Bladder microvascular endothelial cell (primary cell): Measurements from ENCODE around the gene ACYP2. TPM values are rescaled to one million over a fixed set of nuclear protein-coding genes. Genes with fewer than 3 reads are reported as not detected.

Source experiments
- total RNA-seq: library from RNA; depleted of rRNA; stranded (reverse); fragments of >200 nt; gene quantifications from 2 replicates; pipeline ENCODE4 v1.2.3, GENCODE V29; 2014

Gene ACYP2
- 4.9 and 6.9 TPM in 2 replicates for total RNA-seq

DNA sequence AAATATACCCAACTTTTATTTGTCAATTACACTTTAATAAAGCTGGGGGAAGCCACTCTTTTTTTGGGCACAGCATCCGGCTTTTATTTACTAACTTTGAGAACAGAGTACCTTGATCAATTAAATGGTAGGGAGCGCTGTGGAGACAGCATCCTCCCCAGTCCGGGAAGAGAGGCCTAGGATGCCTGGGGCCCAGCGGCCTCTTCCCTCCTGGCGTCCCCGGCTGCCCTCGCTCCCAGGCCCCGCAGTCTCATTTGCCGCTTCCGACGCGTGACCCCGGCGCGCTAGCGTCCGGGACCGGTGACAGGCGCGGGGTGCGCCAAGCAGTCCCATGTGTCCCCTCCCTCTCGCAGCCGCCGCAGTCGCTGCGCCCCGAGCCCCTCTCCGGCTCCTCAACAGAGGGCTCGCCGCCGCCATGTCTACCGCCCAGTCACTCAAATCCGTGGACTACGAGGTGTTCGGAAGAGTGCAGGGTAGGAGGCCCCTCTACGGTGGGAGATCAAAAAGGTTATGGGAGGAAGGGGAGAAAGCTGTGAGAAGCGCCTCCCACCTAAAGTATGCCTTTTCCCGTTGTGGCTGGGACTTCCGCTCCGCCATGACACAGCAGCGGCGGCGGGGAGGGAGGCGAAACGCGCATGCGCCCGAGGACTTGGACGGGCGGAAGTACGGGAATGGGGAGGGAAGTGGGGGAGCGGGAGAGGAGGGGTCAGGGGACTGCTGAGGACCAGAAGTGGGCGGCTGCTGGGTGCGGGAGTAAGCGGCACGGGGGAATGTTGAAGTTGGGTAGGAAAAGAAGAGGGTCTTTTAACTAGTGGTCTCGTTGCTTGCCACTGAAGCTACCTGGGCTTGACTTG is at the start of gene ACYP2:
Gene ACYP2 (plus strand): TSS at position 332 of the 854 bp plus-strand sequence.

DNA sequence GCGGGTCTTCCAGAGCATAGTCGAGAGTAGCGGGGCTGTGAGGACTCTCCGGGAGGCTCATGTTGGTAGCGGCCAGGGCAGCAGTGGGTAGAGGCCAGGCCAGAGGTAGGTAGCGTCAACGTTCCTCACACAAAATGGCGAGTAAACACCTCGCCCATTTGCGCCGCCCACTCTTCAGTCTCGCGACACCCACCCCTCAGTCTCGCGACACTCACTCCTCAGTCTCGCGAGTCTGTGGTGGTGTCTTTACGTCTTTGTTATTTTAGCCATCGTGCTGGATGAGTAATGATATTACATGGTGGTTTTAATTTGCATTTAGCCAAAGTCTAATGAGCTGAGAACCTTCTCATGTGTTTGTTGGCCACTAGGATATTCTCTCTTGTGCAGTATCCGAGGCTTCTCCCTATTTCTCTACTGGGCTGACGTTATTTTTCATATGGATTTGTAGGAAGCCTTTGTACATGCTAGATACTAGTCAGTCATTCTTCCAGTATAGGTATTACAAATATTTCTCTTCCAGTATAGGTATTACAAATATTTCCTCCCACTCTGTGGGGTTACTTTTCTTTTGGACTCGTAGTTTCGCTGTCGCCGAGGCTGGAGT is 140.8 kb downstream of the ACYP2 start, which contains the start of gene TSPYL6:
Gene TSPYL6 (minus strand): TSS at position 139 of the 604 bp plus-strand sequence. CDS start 78 bp downstream, at position 61.

Other genes starting within 250 kb of the ACYP2 start
- 18.3 and 52.6 TPM in 2 replicates for gene PSME4, start 144.6 kb upstream of the ACYP2 start, total RNA-seq
- gene TSPYL6, start 140.6 kb downstream of the ACYP2 start, total RNA-seq = not detected in 2 replicates